NCI-H2107 treated with DMSO at 0.1 percent for 48 hours (cell line): ENCODE measurements around the gene HOOK2.
A peak's percentile ranks its signal among the peaks of the same experiment; 100 is the strongest.

ENCODE experiments used
- DNase-seq: peaks from one replicate; lab custom pipeline; 2025; ENCODE audit not compliant: unreplicated experiment; lab: John Stamatoyannopoulos, UW

HOOK2 gene

DNA sequence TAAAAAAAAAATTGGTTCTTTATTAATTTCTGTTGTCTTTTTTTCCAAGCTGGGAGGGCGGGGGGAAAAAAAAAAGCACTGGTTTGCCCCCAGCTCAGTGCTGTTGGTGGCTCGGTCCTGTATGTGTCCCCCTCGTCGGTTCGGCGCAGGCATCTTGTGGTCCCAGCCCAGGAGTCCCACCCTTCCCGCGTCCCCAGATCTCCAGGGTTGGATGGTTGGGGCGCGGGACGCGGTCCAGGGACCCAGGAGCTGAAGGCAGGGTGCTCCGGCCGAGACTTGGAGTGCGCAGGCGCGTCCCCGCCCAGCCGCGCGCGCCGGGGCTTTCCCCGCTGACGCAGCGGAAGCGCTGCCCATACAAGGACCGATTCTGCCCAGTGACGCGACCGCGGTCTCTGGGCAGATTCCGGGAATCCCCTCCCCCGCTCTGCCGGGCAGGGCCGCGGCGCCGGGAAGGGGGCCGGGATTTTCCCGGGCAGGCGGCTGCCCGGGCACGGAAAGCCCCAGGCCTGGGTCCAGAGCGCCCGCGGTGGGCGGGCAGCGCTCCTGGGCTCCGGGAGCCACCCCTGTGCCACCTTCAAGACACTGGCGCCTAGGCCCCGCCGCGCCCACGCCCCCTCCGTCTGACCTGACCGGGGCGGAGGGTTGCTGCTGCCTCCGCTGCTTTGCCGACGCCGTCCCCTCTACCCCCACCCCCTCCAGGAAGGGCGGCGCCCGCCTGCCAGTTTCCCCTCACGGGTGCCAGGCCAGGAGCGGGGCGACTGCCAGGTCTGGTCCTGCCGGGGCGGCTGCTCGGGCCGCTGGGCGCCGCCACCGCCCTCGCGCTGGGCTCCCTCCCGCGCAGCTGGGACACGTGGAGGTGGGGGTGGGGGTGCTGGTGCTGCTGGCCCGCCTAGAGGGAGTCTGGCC, 18.2 kb upstream of the HOOK2 start:
- peak; percentile 61 for DNase-seq

DNA sequence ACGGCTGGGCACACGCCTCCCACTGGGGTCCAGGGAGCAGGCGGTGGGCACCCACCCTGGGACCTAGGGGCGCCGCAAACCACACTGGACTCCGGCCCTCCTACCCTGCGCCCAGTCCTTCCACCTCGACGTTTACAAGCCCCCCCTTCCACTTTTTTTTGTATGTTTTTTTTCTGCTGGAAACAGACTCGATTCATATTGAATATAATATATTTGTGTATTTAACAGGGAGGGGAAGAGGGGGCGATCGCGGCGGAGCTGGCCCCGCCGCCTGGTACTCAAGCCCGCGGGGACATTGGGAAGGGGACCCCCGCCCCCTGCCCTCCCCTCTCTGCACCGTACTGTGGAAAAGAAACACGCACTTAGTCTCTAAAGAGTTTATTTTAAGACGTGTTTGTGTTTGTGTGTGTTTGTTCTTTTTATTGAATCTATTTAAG, 17.5 kb upstream of the HOOK2 start:
- DNase-seq: no peak

DNA sequence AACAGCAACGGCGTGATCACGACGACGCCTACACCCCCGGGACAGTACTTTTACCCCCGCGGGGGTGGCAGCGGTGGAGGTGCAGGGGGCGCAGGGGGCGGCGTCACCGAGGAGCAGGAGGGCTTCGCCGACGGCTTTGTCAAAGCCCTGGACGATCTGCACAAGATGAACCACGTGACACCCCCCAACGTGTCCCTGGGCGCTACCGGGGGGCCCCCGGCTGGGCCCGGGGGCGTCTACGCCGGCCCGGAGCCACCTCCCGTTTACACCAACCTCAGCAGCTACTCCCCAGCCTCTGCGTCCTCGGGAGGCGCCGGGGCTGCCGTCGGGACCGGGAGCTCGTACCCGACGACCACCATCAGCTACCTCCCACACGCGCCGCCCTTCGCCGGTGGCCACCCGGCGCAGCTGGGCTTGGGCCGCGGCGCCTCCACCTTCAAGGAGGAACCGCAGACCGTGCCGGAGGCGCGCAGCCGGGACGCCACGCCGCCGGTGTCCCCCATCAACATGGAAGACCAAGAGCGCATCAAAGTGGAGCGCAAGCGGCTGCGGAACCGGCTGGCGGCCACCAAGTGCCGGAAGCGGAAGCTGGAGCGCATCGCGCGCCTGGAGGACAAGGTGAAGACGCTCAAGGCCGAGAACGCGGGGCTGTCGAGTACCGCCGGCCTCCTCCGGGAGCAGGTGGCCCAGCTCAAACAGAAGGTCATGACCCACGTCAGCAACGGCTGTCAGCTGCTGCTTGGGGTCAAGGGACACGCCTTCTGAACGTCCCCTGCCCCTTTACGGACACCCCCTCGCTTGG, 16.9 kb upstream of the HOOK2 start:
- DNase-seq: peak; percentile 45

DNA sequence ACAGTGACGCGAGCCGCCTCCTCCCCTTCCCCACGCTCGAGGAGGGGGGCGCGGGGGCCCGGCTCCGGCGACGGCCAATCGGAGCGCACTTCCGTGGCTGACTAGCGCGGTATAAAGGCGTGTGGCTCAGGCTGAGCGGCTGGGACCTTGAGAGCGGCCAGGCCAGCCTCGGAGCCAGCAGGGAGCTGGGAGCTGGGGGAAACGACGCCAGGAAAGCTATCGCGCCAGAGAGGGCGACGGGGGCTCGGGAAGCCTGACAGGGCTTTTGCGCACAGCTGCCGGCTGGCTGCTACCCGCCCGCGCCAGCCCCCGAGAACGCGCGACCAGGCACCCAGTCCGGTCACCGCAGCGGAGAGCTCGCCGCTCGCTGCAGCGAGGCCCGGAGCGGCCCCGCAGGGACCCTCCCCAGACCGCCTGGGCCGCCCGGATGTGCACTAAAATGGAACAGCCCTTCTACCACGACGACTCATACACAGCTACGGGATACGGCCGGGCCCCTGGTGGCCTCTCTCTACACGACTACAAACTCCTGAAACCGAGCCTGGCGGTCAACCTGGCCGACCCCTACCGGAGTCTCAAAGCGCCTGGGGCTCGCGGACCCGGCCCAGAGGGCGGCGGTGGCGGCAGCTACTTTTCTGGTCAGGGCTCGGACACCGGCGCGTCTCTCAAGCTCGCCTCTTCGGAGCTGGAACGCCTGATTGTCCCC, 16.1 kb upstream of the HOOK2 start, which contains the start of gene JUNB:
JUNB (plus strand) TSS at position 142 of the 706 bp plus-strand sequence; CDS start at position 428, 286 bp downstream.
- DNase-seq: peak; percentile 79

DNA sequence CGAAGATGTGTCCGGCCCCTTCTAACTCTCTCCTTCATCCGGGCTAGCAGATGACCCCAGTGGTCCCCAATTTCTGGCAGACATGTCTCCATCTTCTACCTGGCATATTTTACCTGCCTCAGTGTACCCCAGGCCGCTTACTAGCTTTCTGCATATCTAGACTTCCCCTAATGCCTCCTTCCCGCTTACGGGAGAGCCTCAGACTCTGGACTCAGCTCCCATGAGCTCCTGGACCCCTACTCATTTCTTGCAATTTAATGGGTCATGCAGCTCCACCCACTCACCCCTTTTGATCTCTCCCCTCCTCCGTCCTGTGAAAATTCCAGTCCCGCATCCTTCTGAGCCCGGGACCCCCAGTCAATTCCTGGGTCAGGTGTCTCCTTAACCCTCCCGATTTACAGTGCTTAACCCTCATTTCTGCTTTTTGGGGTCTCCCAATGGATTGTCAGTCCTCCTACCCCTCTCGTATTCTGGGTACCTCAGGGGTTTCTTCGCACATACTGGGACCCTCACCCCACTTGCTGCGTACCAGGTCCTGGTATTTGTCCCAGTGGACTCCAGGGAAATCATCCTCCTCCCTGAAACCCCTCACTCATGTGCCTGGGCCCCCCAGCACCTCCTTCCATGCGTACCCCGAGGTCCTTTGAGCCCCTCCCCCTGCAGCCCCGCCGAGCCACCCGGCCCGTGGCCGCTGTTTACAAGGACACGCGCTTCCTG, 15.4 kb upstream of the HOOK2 start:
- no peak for DNase-seq

DNA sequence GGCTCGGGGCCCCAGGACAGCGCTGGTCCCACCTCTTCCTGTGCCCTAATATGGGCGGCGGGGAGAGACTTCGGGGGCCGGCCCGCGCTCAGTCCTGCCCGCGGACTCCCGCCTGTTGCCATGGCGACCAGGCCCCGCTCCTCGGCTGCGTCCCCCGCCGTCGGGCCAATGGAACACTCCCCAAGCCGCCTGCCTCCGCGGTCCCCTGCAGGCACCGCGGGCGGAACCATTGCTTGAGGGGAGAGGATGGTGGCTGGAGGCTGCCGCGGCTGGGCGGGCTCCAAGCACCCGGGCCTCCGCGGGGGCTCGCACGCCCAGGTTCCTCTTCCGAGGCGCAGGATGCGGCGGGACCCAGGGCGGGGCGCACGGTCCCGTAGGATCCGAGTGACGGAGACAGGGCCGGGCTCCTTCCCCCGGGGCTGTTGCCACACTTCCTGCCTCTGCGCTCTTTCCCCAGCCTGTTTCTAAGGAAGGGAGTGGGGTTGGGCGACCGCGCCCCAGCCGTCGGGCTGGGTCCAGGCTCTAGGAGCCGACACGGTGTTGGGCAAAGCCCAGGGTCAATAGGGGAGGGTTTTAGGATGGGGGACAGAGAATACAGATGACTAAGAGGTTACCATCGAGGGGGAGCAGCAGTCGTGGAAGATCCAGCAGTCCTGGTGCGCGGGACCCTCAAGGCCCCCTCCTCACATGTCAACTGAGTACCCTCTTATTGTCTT, 14.7 kb upstream of the HOOK2 start:
- peak; percentile 85 for DNase-seq

DNA sequence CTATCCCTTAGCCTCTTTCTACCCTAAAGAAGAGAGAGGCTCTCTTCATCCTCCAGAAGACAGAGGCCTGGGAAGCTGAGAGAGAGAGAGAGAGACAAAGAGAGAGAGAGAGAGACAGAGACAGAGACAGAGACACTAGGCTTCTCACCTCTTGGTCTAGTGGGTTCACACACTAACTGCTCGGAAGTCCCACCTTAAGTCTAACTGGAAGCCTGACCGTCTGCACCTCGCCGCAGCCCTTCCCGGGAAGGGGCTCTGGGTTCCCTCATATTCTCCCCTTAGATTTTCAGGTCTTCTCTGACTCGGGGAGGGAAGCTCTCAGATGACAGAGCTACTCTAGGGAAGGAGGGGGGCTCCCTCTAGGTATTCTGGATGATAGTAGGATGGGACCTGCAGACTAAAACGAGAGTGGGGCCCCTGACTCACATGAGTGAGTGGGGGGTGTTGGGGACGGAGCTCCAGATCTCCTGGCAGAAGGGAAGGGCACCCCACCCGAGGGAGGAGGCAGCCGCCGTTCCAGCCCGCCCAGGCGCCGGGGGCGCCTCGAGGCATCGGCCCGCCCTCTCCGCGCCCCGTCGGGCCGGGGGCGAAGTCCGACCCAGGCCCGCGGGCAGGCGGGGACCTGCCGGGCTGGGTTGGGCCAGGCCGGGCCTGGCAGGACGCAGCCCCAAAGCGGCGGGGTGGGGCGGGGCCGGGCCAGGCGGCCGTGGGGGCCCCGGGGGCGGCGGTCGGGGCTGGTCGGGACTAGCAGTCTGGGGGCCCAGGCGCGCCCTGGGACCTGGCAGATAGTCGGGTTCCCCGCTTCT, 13.9 kb upstream of the HOOK2 start:
- no peak for DNase-seq

DNA sequence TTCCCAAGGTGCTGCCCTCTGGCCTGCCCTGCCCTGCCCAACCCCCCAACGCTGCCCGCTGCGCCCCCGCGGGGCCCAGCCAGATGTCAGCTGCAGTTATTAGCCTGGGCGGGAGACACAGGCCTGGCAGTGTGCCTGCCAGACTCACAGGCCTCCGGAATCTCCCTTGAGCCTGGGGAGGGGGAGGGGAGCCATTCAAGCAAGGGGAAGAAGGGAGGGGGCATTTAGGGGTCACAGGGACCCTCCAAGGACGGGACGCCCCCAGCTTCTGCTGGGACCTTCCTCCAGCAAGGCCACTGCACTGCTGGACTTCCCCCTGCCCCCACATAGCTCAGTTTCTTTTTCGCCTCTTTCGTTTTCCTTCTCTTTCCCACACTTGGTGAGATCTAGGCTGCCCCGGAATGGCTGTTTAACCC, 13.3 kb upstream of the HOOK2 start:
- DNase-seq: peak; percentile 34

DNA sequence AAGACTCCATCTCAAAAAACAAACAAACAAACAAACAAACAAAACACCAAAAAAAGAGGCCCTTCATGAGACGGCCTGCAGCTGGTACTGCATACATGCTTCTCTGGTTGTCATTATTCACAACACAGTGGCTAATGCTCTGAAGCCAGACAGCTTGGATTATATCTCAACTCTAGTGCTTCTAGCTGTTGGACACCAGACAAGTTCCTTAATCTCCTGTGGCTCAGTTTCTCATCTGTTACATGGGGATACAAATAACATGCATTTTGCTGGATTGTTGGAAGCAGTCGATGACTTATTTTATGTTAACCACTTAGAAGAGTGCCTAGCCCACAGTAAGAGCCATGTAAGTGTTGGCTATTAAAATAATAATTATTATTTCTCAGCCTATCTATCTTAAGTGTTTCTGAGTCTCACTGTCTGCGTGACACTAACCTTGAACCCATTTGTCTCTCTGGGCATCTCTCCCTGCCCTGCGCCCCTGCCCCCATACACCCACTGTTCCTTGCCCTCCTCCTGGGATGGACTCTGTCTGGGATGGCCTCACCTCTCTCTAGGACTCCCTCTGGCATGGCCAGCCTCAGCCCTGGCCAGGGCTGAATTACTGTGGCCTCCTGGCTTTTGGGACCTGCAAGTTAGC, 12.8 kb upstream of the HOOK2 start:
- no peak for DNase-seq

DNA sequence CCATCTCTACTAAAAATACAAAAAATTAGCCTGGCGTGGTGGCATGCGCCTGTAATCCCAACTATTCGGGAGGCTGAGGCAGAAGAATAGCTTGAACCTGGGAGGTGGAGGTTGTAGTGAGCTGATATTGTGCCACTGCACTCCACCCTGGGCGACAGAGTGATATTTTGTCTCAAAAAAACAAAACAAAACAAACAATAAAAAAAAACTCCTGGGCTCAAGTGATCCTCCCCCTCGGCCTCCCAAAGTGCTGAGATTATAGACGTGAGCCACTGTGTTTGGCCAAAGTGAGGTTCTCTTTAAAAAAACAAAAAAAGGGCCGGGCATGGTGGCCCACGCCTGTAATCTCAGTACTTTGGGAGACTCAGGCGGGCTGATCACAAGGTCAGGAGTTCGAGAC, 12.1 kb upstream of the HOOK2 start:
- no peak for DNase-seq

DNA sequence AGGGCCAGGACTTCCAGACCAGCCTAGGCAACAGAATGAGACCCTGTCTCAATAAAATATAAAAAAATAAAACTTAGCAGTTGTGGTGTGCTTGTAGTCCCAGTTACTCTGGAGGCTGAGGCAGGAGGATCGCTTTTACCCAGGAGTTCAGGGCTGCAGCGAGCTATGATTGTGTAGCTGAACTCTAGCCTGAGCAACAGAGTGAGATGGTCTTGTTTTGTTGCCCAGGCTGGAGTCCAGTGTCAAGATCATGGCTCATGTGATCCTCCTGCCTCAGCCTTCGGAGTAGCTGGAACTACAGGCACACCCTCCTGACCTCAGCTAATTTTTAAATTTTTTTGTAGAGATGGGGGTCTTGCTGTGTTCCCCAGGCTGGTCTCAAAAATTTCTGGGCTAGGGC, 11.6 kb upstream of the HOOK2 start:
- no peak for DNase-seq

DNA sequence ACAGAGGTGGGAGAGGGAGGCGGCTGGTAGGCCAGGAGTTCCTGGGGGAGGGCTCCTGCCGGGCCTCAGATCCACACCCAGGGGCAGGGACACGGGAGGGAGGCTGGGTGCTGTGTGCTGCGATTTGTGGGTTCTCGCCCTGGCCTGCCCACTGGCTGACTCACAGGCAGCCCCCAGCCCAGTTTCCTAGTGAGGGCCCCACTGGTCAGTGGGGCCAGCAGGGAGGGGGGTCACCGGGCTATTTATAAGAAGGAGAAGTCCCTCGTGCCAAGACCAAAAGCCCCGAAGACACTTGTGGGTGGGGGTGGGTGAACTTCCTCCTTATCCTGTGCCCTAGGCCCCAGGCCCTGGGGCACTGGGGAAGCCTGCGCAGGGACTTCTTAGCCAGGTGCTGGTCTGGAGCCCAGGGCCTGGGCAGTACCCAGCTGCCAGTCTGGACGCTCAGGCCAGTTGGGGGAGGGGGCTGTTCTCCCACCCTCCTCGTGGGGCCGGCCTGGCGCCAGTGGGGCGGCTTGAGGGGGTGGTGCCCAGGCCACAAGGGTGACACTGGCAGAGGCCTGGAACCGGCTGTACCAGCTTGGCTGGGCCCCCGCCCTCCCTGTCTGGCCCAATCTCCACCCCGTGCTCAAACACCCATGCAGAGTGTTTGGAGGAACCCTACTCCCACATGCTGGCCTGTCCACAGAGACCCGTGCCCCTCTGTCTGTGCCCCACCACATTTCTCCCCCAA, 11.0 kb upstream of the HOOK2 start:
- DNase-seq: no peak

DNA sequence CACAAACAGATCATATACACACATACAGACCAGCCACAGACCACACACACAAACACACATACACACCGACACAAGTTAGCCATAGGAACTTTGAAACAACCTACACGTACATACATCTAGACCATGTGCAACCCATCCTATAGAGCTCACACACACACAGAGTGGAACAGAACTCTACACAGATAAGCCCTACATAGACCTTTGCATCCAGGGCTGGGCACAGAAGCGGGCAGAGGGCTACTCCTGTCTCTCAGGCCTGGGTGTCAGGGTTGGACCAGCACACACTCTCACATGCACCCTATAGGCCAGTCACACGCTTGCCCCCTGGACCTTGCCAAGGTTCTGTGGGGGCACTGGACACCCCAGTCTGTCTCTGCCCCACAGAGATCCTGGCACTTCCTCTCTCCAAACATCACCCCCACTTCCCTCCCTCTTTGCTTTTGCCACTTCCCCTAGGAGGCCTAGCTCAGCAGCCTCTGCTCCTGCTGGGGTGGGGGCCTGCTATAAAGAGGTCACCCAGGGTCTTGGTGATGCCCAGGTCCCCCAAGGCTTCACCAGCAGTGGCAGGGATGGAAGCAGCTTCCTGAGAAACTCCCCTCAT, 10.2 kb upstream of the HOOK2 start:
- DNase-seq: no peak

DNA sequence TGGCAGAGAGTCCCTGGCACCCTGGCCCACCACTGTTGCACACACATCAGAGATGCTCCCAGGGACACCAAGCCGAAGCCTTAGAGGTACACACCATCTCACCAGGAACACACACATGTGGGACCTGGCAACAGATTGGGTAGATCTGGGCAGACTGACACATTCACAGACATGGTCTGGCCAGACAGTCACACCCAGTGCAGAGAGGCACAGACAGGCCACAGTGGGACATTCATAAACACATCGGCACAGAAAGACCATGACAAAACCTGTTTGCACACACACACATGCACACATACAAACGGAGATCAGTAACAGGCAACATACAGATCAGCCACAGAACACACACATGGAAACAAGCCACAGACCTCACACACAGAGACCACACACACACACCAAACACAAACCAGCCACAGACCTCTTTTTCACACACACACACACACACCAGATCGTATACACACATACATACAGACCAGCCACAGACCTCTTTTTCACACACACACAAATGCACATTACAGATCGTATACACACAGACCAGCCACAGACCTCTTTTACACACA, 9.6 kb upstream of the HOOK2 start:
- no peak for DNase-seq

DNA sequence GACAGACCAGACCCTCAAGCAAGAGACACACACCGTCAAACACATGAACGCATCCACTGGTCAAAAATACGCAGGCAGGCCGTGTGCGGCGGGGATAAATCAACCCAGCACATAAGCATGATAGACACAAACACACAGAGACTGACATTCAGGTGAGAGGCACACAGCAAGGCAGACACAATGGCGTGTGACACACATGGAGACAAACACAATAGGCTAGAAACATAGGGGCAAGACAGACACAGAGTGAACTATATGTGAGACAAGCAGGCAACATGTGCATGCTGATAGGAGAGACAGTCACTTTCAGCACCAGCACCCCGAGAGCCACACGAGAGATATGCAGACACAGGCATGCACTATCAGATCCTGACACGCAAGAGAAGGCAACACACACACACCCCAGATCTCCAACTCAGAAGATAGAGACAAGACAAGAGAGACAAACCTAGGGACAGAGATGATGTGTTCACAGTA, 9.1 kb upstream of the HOOK2 start:
- no peak for DNase-seq

DNA sequence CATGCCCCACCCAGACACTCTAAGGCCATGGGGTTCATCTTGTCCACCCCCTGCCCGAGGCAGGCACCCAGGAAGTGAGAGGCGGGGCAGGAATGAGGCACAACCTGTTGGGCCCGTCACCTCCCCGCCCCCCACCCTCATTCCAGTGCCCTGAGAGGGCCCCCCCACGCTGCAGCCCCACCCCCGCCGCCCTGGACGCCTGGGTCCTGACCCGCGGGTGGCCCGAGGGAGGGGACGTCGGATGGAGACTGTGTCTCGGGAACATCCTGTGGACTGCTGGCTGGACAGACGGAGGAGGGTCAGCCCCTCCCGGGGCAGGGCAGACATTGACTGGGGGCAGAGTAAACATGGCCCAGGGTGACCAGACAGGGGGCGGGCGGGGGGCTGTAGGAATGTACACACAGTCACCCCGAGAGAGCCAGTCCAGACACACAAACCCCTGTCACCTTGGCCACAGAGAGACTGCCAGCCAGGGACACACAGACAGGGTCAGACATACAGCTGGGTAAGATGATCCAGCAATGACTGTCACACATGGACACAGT, 8.6 kb upstream of the HOOK2 start:
- DNase-seq: no peak

DNA sequence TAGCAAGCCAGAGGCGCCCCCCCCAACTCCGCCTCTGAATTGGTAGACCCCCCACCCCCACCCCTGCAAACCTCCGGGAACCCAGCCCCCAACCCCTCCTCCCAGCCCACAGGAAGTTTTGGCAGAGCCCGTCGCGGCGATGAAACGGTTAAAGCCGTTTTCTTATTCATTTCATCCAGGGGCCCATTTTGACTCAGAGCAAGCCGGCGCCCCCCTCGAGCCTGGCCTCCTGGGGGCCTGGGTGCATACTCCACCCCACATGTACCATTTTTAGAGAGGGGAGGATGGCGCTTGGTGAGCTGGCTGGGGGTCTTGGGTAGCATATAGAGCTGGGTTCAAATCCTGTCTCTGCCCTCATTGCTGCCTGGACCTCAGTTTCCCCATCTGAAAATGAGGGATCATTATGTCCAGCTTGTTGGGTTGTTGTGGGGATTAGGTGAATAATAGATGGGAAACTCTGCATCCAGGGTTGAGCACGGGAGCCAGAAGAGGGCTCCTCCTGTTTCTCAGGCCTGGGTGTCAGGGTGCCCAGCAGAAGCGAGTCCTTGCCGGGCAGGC, 8.0 kb upstream of the HOOK2 start:
- no peak for DNase-seq
